ENCODE data around the gene PPEF2.
A peak's percentile ranks its signal among the peaks of the same experiment; 100 is the strongest.

The PPEF2 gene

DNA sequence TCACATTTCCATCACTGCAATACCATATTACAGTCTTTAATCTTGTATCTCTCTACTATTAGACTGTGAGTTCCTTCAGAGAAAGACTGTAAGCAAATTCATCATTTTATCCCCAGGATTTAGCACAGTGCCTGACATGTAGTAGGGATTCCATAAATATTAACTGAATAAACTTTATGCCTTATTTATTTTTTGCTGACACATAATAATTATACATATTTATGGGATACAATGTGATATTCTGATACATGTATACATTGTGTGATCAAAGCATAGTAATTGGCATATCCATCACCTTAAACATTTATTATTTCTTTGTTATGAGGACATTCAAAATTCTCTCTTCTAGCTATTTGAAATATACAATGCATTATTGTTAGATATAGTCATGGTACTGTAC is 3.7 kb downstream of the PPEF2 start:
- no peak for DNase-seq (ENCODE audit: low read depth in 2 of 2)

DNA sequence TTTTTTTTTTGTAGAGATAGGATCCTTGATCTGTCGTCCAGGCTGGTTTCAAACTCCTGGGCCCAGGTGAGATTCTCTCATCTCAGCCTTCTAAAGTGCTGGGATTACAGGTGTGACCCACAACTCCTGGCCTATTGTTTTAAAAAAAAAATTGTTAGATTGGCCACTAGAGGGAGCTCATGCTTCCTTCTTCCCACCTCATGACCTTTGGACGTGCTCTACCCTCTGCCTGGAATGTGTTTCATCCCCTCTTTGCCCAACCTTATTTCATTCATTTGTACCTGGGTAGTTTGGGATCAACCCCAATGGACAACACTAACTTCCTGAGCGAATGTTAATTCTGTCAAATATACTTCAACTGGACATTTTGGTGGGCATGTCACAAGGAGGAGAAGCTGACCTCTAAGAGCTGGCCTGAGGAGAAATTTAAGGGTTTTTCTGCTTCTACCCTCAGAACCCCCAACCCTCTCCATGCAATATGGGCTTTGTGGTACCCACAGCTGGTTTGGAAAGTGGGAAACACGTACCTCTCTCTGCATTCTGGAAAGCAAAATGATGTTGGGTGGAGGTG is 6.4 kb downstream of the PPEF2 start:
- no peak for DNase-seq (ENCODE audit: low read depth in 2 of 2)

DNA sequence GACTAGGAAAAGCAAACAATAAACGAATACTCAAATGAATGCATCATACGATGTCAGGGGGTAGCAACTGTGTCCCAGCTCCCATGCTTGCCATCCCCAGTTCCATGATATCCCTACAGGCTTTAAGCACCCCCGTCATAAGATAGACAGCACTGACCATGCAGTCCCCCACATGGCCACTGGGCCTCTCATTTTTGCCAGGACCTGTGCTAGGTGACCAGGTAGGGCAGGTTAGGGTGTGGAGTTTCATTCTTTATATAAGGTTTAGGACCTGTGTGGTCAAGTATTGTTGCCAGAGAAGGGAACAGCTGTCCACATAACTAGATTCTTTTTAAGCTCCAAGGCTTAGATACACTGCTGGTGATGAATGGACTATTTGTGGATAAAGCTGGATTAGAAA is 9.7 kb downstream of the PPEF2 start:
- no peak for DNase-seq (ENCODE audit: low read depth in 2 of 2)

- no peak for DNase-seq (ENCODE audit: low read depth in 2 of 2)
These were observed 10.6 kb downstream of the PPEF2 start for GRCh38 chr4:75891611-75892010.

GRCh38 chr4:75889537-75890199 is 12.6 kb downstream of the PPEF2 start:
- no peak for DNase-seq (ENCODE audit: low read depth in 2 of 2)

DNA sequence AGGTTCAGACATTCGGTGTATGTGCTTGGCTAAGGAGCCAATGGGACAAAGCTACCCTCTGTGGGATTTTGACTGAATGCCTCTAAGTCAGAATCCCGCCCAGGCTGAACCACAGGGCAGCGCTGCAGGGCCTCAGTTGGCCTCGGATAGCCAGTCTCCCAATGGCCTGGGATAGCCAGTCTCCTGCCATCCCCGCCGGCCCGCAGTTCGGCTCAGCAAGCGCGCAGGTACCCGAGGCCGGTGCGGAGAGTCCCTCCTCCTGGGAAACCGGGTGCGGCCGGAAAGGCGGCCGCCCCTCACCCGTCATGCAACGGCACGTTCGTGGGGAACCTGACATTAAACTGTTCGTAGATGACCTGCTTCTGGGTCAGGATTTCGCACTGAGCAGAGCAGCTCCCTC is 16.1 kb downstream of the PPEF2 start:
- DNase-seq (ENCODE audit: low read depth in 2 of 2) = no peak

DNA sequence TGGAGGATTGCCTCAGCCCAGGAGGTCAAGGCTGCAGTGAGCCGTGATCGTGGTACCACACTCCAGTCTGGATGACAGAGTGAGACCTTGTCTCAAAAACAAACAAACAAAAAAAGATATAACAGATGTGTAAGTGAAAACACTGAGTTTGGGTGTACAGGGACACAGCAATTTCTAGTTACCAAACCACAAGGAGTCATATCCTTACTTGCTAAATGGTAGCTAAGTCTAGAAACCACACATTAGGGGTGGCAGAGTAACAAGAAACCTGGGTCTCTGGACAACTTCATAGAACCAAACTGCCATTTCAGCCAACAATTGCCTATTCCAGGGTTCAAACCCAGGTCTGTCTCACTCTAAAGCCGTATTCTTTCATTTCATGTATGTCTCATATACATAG is 20.8 kb downstream of the PPEF2 start:
- no peak for DNase-seq (ENCODE audit: low read depth in 2 of 2)

DNA sequence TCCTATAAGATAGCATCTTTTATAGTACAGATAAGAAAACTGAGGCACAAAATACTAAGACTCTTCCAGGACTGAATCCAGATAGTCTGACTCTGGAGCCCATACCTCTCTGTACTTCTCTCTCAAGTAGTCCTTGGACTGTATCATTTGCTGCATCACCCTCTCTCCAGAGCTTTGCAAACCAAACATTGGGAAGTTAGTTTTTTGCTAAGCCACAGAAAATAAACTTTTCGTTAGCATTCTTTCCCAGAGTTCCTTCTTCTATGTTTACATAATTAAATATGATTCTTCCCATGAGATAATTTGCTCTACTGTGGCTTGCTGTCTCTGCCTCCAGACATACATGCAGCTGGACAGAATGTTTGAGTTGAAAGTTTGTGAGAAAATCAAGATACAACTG is 22.0 kb downstream of the PPEF2 start:
- DNase-seq (ENCODE audit: low read depth in 2 of 2) = no peak

DNA sequence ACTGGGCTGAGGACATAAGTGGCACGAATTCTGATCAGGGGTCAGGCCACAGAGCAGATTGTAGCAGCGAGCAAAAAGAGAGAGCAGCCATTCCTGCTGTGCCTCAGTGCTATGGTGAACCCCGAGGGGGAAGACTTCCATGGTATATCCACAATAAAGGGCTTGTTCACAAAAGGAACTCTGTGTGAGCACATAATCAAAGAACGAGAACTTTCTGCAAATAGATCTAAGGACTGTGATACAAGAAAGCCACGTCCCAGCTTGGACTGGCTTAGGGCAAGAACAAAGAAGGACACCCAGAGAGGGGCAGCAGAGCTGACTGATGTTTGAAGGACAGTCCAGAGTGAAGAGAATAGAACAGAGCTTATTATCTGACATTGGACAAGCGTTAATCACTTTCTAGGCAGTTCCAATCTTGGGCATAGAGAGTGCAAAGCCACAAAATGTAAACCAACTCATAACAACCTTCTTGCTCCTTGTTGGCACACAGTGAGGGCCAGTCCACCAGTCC is 24.0 kb downstream of the PPEF2 start:
- no peak for DNase-seq (ENCODE audit: low read depth in 2 of 2)

- no peak for DNase-seq (ENCODE audit: low read depth in 2 of 2)
These were observed 26.0 kb downstream of the PPEF2 start for GRCh38 chr4:75876218-75876617.

DNA sequence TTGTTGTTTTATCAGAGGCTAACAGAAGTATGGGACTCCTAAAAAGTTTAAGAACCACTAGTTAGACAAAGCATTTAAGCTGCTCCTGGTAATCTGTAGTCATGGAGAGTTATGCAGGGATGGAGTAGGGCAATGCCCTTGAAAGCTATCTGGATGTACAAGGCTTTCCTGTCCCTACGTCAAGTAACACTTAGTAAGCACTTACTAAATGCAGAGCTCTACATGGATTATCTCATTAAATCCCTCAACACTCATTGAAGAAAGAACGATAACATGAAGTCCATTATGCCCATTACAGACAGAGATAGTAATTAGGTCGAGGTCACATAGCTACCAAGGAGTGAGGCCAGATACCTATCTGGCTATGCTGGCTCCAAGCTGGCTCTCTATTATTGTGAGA is 33.2 kb downstream of the PPEF2 start:
- DNase-seq (ENCODE audit: low read depth in 2 of 2) = no peak

DNA sequence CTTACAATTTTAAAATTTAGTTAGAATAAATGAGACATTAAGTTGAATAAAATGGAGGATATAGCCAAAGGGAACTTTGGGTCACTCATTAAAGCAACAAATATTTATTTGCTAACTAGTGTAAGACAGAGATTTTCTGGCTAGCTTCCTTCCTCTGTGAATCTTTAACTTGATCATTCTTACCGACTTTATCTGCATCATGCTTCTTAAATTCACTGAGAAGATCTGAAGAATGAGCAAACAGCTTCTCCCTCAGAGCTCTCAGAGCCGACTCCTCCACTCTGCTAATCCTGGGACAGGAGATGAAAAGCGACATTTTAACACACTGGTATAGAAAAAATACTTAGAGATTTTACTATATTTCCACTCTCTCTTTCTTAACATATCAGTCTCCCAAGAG is 35.1 kb downstream of the PPEF2 start:
- DNase-seq (ENCODE audit: low read depth in 2 of 2) = no peak

GRCh38 chr4:75860606-75861005 is 41.6 kb downstream of the PPEF2 start:
- DNase-seq (ENCODE audit: low read depth in 2 of 2) = no peak

DNA sequence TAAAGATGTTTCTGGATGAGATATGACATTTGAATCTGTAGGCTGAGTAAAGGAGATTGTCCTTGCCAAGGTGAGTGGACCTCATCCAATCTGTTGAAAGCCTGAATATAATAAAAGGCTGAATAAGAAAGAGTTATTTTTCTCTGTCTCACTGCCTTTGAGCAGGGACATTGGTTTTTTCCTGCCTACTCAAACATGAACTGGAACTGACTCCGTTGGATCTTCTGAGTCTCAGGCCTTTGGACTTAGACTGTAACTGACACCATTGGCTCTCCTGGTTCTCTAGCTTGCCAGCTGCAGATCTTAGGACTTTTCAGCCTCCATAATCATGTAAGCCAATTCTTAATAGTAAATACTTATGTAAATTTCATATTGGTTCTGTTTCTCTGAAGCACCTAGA is 43.5 kb downstream of the PPEF2 start:
- no peak for DNase-seq (ENCODE audit: low read depth in 2 of 2)

GRCh38 chr4:75849461-75849860 is 52.8 kb downstream of the PPEF2 start:
- no peak for DNase-seq (ENCODE audit: low read depth in 2 of 2)

DNA sequence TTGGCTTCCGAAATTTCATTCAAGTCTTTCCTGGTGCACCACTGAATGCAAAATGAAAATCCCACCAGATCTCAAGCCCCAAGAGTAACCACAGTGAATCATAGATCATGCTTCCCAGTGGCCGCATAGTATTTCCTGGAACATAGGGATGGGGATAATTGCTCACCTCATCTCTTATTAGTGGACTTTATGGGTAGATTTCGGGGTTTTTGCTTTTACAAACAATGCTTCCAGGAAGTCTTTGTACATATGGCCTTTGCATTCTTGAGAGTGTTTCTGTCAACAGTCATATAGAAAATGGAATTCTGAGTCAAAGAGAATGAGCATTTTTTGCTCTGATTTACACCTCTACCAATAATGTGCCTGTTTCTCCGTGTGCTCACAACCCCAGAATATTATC is 53.4 kb downstream of the PPEF2 start:
- DNase-seq (ENCODE audit: low read depth in 2 of 2) = no peak

DNA sequence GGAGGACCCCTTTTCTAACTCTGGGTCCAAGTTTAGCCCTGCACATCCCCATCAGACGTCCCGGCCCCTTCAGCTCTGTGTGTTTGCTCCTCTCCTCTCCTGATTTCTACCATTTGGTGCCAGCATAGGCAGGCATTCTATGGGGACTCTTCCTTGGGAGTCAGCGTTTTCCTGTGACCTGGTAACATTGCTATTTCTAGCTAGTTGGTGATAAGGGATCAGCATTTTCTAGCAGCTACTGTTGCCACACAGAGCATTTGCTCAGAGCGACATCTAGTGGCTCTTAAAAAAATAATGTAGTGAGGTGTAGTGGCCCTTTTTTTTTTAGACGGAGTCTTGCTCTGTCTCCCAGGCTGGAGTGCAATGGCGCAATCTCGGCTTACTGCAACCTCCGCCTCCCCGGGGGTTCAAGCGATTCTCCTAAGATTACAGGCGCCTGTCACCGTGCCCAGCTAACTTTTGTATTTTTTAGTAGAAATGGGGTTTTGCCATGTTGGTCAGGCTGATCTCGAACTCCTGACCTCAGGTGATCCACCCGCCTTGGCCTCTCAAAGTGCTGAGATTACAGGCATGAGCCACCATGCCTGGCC is 54.0 kb downstream of the PPEF2 start:
- peak in 1 of 2 donors; percentile 1 for DNase-seq (ENCODE audit: low read depth in 2 of 2)

DNA sequence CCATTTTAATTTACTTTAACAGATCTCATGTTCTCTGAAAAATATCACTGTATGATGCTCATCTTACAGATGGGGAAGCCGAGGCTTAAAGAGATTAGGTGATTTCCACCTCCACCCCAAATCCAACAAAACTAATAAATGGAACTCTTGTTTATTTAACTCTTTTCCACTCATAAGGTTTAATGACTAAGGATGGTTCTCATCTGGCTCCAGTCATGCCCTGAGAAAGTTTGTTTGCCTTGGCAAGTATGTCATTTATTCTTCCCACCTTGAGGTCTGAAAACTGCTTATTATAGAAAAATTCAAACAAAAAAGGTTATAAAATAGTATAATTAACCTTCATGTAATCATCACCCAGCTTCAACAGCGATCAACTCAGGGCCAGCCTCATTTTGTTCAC is 56.3 kb downstream of the PPEF2 start:
- no peak for DNase-seq (ENCODE audit: low read depth in 2 of 2)

GRCh38 chr4:75844151-75844662 is 58.0 kb downstream of the PPEF2 start:
- DNase-seq (ENCODE audit: low read depth in 2 of 2) = no peak

DNA sequence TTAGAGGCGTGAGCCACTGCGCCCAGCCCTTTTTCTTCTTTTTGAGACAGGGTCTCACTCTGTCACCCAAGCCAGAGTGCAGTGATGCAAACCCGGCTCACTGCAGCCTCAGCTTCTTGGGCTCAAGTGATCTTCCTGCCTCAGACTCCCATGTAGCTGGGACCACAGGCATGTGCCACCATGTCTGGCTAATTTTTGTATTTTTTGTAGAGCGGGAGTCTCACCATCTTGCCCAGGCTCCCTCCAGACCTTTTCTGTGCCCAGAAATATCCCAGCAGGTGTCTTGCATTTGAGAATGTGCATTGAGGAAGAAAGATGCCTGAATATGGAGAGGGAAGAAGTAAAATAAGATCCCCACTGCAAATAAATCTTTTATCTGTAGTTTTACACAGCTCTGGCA is 58.7 kb downstream of the PPEF2 start:
- no peak for DNase-seq (ENCODE audit: low read depth in 2 of 2)

- DNase-seq (ENCODE audit: low read depth in 2 of 2) = no peak
These were observed 60.4 kb downstream of the PPEF2 start for GRCh38 chr4:75841641-75842520.

- DNase-seq (ENCODE audit: low read depth in 2 of 2) = no peak
These were observed 67.5 kb downstream of the PPEF2 start for GRCh38 chr4:75834772-75835154.
